Caco-2 (cell line): Measurements from ENCODE around the gene THOC2. TPM values are rescaled to one million over a fixed set of nuclear protein-coding genes. Genes with fewer than 3 reads are reported as not detected.

Experiments
- BruUV-seq: library from RNA; stranded (reverse); fragments of 400-500 nt; replicated peaks from 2 replicates; lab custom pipeline; 2021; lab: Mats Ljungman, UMichigan
- CTCF ChIA-PET: fragments of 300-600 bp; sonication (Branson Sonifier 250); formaldehyde crosslinking; loops from one replicate; lab custom pipeline; 2022; ENCODE audit warnings: antibody characterized with exemption; lab: Charles Lee
- POLR2A ChIA-PET: fragments of 300-600 bp; sonication (Branson Sonifier 250); formaldehyde crosslinking; loops from one replicate; lab custom pipeline; 2022; ENCODE audit warnings: antibody characterized with exemption; lab: Charles Lee
- DNase-seq, 2 experiments: peaks; one replicate each; pipeline versions ENCODE4 v3.0.0 to v3.0.0-alpha.2; 2020 to 2022
- H3K27me3 ChIP-seq: replicated peaks from 2 replicates; pipeline ENCODE4 v1.6.0; 2011; ENCODE audit warnings: low read length; ENCODE audit not compliant: control insufficient read depth, insufficient read depth
- H3K36me3 ChIP-seq: 2 replicates; pipeline ENCODE4 v1.5.1; 2011; ENCODE audit warnings: low read length; ENCODE audit not compliant: control insufficient read depth, insufficient read depth
- H3K4me1 ChIP-seq: fragments of 250-450 bp; sonication (Bioruptor Pico); 2 replicates; pipeline ENCODE4 v1.5.1; 2020; ENCODE audit warnings: mild to moderate bottlenecking
- H3K4me3 ChIP-seq: 2 replicates; pipeline ENCODE4 v1.5.1; 2011; ENCODE audit warnings: low read depth, mild to moderate bottlenecking, control low read depth, low read length
- H3K9me3 ChIP-seq: fragments of 250-450 bp; sonication (Bioruptor Pico); 2 replicates; pipeline ENCODE4 v1.5.1; 2020; ENCODE audit warnings: mild to moderate bottlenecking, moderate library complexity
- H3K27ac Mint-ChIP-seq: one replicate; pipeline ENCODE4 v1.8.0; 2022; ENCODE audit warnings: mixed read lengths; ENCODE audit not compliant: unreplicated experiment
- H3K27me3 Mint-ChIP-seq: one replicate; pipeline ENCODE4 v1.8.0; 2022; ENCODE audit warnings: mixed read lengths; ENCODE audit not compliant: insufficient read depth, unreplicated experiment
- H3K36me3 Mint-ChIP-seq: one replicate; pipeline ENCODE4 v1.8.0; 2022; ENCODE audit warnings: mild to moderate bottlenecking, mixed read lengths; ENCODE audit not compliant: insufficient read depth, unreplicated experiment
- H3K4me1 Mint-ChIP-seq: one replicate; pipeline ENCODE4 v1.8.0; 2022; ENCODE audit warnings: low read depth, mixed read lengths; ENCODE audit not compliant: unreplicated experiment
- H3K4me3 Mint-ChIP-seq: one replicate; pipeline ENCODE4 v1.8.0; 2022; ENCODE audit warnings: mild to moderate bottlenecking, moderate library complexity, mixed read lengths; ENCODE audit not compliant: unreplicated experiment
- H3K9me3 Mint-ChIP-seq: one replicate; pipeline ENCODE4 v1.8.0; 2022; ENCODE audit warnings: mixed read lengths; ENCODE audit not compliant: unreplicated experiment
- CTCF ChIP-seq, 2 experiments: fragments of 200-600 bp in 1 of 2; IDR thresholded peaks; 1 replicate in 1 of 2; 2 replicates in 1 of 2; pipeline versions ENCODE4 v1.5.1 to v1.8.0; 2011 to 2022; ENCODE audit warnings: antibody characterized with exemption in 1 of 2, control low read depth in 1 of 2, inconsistent platforms in 1 of 2, low read depth in 1 of 2, low read length in 1 of 2, mild to moderate bottlenecking in 1 of 2, moderate library complexity in 1 of 2; ENCODE audit not compliant: insufficient read depth in 1 of 2, severe bottlenecking in 1 of 2, unreplicated experiment in 1 of 2
- intact Hi-C: fragments of 100-400 bp; cut with micrococcal nuclease; formaldehyde crosslinking; loops from one replicate; pipeline ENCODE4 v1.10.0; 2022; ENCODE audit not compliant: unreplicated experiment
- total RNA-seq: library from RNA; stranded (reverse); gene quantifications from 2 replicates; pipeline ENCODE4 v1.2.3, GENCODE V29; 2022

The THOC2 gene
- total RNA-seq, 1 experiment from 2014 or later: 85.4 TPM

- Histone ChIP-seq H3K9me3 (no peaks in the 10 kb centered on the region), H3K27me3 (no peaks in the 10 kb centered on the region), H3K36me3 (no peaks in the 10 kb centered on the region), H3K4me3 (no peak overlapping the region), H3K4me1 (0 out of 2 replicates have a peak, but pooled peaks cover 5% of the 10 kb centered on the region)
- ChIA-PET POLR2A (interaction anchor here (0.6 kb wide), 1 partner anchor 17 kb away, joined by 5 read pairs; no protein-coding TSS in a partner anchor), CTCF (no interaction called here)
- intact Hi-C loops: no loop called here
- no TSS peak for BruUV-seq
- Mint-ChIP-seq H3K36me3 (peaks cover 18% of the 10 kb centered on the region), H3K9me3 (no peaks in the 10 kb centered on the region), H3K27ac (no peak overlapping the region), H3K4me1 (no peaks in the 10 kb centered on the region), H3K4me3 (no peak overlapping the region), H3K27me3 (no peaks in the 10 kb centered on the region)
- no peak for DNase-seq
- no peak for TF ChIP-seq CTCF (IDR thresholded peaks at IDR 0.05; ENCODE audit: insufficient read depth in 1 of 2, low read depth in 1 of 2, low read length in 1 of 2, severe bottlenecking in 1 of 2, unreplicated experiment in 1 of 2)
These were observed 37.6 kb downstream of the THOC2 start for GRCh38 chrX:123695242-123695641.

GRCh38 chrX:123691776-123692175, 41.1 kb downstream of the THOC2 start:
- intact Hi-C loops: no loop called here
- no peaks in the 10 kb centered on the region for H3K9me3 Mint-ChIP-seq
- no peaks in the 10 kb centered on the region for H3K27me3 Mint-ChIP-seq
- no peak overlapping the region for H3K27ac Mint-ChIP-seq
- BruUV-seq: no TSS peak
- Histone ChIP-seq H3K36me3 (no peaks in the 10 kb centered on the region), H3K27me3 (no peaks in the 10 kb centered on the region), H3K9me3 (no peaks in the 10 kb centered on the region), H3K4me3 (no peak overlapping the region), H3K4me1 (0 out of 2 replicates have a peak, but pooled peaks cover 5% of the 10 kb centered on the region)
- POLR2A ChIA-PET: no interaction called here
- H3K4me1 Mint-ChIP-seq: no peaks in the 10 kb centered on the region
- H3K4me3 Mint-ChIP-seq: no peak overlapping the region
- H3K36me3 Mint-ChIP-seq: peaks cover 19% of the 10 kb centered on the region
- TF ChIP-seq CTCF (IDR thresholded peaks at IDR 0.05; ENCODE audit: insufficient read depth in 1 of 2, low read depth in 1 of 2, low read length in 1 of 2, severe bottlenecking in 1 of 2, unreplicated experiment in 1 of 2): no peak
- CTCF ChIA-PET: no interaction called here
- DNase-seq: no peak

- no peak for DNase-seq
- H3K4me3 ChIP-seq: no peak overlapping the region
- Mint-ChIP-seq H3K27me3 (no peaks in the 10 kb centered on the region), H3K36me3 (peaks cover 35% of the 10 kb centered on the region), H3K27ac (no peak overlapping the region), H3K4me3 (no peak overlapping the region), H3K9me3 (no peaks in the 10 kb centered on the region), H3K4me1 (no peaks in the 10 kb centered on the region)
- BruUV-seq: no TSS peak
- ChIA-PET POLR2A (no interaction called here), CTCF (no interaction called here)
- H3K9me3 ChIP-seq: no peaks in the 10 kb centered on the region
- no peak for TF ChIP-seq CTCF (IDR thresholded peaks at IDR 0.05; ENCODE audit: insufficient read depth in 1 of 2, low read depth in 1 of 2, low read length in 1 of 2, severe bottlenecking in 1 of 2, unreplicated experiment in 1 of 2)
- intact Hi-C loops: no loop called here
- no peaks in the 10 kb centered on the region for H3K27me3 ChIP-seq
- no peaks in the 10 kb centered on the region for H3K36me3 ChIP-seq
- H3K4me1 ChIP-seq: no peaks in the 10 kb centered on the region
These were observed 44.3 kb downstream of the THOC2 start for GRCh38 chrX:123688524-123688923.
